WI38 (cell line): ENCODE measurements around the gene PARD3.

Experiments
- H3K4me3 ChIP-seq: 2 replicates; pipeline ENCODE4 v1.5.1; 2011; ENCODE audit warnings: low read depth, mild to moderate bottlenecking, control low read depth, low read length
- CTCF ChIP-seq: IDR thresholded peaks from 2 replicates; pipeline ENCODE4 v1.5.1; 2012; ENCODE audit warnings: low read depth, mild to moderate bottlenecking, control low read depth, low read length

The PARD3 gene

GRCh38 chr10:34477249-34477648, 337.8 kb downstream of the PARD3 start:
- TF ChIP-seq CTCF = no peak
- no peak overlapping the region for H3K4me3 ChIP-seq

DNA sequence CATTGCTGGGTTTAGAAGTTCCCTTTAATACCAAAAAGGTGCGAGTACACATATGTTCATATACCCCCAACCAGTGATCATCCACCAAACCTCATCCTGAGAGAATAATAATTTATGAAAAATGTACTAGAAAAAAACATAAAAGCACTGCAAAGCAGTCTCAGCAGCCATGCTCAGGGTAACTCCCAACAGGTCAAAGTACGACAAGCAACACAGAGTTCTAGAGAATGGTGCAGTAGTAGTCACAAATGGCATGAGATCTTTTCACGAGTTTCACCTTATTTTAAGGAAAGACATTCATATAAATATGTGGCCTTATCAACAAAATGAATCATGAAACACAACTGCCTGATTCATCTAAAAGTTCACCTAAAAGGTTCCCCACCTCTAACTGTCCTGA, 338.5 kb downstream of the PARD3 start:
- TF ChIP-seq CTCF = no peak
- no peak overlapping the region for H3K4me3 ChIP-seq

DNA sequence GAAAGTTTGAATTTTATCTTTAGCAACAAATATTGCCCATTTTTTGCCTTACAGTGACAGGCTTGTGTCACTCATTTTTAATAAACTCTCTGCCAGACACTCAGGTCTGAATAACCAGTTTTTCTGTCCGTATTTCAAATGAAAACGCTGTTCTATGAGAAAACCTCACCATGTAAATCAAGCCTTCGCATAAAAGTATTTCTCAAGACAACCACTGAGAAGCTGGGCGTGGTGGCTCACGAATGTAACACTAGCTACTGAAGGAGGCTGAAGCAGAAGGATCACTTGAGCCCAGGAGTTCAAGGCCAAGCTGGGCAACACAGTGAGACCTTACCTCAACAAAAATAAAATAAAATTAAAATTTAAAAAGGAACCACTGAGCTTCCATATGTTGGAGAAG, 339.3 kb downstream of the PARD3 start:
- H3K4me3 ChIP-seq = no peak overlapping the region
- TF ChIP-seq CTCF = no peak

GRCh38 chr10:34475274-34475646, 339.8 kb downstream of the PARD3 start:
- TF ChIP-seq CTCF = no peak
- no peak overlapping the region for H3K4me3 ChIP-seq

- H3K4me3 ChIP-seq = no peak overlapping the region
- no peak for TF ChIP-seq CTCF
Observed at GRCh38 chr10:34474555-34475273, 340.4 kb downstream of the PARD3 start.

DNA sequence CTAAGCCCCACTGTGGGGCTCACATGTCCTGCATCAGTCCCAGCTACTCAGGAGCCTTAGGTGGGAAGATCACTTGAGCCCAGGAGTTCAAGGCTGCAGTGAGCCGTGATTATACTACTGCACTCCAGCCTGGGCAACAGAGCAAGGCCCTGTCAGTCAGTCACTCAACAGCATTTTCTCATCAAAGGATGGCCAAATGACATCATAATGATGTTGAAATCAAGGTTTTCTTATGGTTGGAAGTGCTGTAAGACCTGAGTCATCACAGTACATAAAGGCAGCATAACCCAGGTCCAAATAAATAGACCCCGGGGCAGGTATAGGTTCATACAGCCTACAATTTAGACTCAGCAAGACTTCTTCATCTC, 341.1 kb downstream of the PARD3 start:
- H3K4me3 ChIP-seq = no peak overlapping the region
- no peak for TF ChIP-seq CTCF

GRCh38 chr10:34473174-34474008, 341.7 kb downstream of the PARD3 start:
- TF ChIP-seq CTCF = no peak
- no peak overlapping the region for H3K4me3 ChIP-seq
